GM12874 (cell line): ENCODE data around the gene COLEC12.

Source experiments
- TF ChIP-seq, protein P1 (sequence below): IDR thresholded peaks from 2 replicates; pipeline ENCODE4 v1.5.1; 2011; ENCODE audit warnings: low read depth, mild to moderate bottlenecking, control low read depth, low read length, moderate library complexity; ENCODE audit not compliant: insufficient read depth

COLEC12 gene

GRCh38 chr18:484749-485464 is 15.6 kb downstream of the COLEC12 start:
- TF ChIP-seq, protein P1, sequence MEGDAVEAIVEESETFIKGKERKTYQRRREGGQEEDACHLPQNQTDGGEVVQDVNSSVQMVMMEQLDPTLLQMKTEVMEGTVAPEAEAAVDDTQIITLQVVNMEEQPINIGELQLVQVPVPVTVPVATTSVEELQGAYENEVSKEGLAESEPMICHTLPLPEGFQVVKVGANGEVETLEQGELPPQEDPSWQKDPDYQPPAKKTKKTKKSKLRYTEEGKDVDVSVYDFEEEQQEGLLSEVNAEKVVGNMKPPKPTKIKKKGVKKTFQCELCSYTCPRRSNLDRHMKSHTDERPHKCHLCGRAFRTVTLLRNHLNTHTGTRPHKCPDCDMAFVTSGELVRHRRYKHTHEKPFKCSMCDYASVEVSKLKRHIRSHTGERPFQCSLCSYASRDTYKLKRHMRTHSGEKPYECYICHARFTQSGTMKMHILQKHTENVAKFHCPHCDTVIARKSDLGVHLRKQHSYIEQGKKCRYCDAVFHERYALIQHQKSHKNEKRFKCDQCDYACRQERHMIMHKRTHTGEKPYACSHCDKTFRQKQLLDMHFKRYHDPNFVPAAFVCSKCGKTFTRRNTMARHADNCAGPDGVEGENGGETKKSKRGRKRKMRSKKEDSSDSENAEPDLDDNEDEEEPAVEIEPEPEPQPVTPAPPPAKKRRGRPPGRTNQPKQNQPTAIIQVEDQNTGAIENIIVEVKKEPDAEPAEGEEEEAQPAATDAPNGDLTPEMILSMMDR, result no peak

GRCh38 chr18:478681-479080 is 21.8 kb downstream of the COLEC12 start:
- TF ChIP-seq, protein P1, result no peak

DNA sequence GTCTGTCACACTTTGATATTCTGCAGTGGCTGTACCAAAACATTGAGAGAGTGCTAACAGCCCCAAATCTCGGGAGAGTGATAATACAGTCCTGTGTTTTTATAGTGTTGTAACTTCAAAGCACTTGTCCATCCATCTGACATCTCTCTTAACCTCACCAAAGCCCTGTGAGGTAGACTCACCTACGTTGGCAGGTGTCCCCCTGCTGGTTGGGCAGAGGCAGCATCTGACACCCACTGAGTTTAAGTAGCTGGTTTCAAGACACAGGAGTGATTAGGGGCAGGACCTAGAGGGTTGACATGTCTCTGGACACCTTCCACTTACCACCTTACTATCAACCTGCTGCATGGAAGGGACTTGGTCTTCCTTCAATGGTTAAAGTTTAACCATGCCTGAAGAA is 22.9 kb downstream of the COLEC12 start:
- TF ChIP-seq, protein P1, result peak; percentile 66

- TF ChIP-seq, protein P1, result no peak
These were observed 24.2 kb downstream of the COLEC12 start for GRCh38 chr18:476251-476664.

DNA sequence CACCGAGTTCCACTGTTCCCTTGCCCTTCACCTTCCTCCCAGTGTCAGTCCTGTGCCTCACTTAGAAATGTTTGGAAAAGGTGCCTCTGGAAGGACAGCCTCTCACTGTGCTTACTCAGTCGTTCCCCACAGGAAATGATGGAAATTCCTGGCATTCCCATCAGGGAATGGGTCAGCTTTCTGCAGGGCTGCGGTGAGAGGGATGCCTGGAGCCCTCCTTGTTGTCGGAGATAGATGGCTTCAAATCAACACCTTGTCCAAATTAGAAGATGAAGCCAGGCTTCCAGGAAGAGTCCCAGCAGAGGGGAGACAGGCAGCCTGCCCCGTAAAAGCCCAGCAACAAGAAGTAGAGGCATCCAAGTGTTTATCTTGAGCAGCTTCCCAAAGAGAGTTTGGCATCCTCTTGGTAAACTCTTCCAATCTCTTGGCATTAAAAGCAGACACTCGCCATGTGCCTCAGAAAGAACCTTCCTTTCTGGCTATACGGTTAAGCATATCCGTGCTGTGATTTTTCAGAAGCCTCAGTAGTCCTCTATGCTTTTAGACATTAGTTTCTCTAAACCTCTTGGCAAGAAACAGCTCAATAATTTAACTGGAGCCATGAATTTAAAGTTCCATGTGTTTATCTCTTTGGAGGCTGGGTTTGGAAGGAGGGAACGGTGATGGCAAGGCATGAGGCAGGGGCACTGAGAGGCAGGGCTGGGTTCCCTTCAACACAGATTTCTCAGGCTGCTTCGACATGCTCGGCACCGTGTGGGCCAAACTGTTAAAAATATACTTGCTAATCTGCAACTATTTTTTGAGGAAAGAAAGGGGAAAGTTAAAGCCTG is 25.1 kb downstream of the COLEC12 start:
- TF ChIP-seq, protein P1, result no peak

DNA sequence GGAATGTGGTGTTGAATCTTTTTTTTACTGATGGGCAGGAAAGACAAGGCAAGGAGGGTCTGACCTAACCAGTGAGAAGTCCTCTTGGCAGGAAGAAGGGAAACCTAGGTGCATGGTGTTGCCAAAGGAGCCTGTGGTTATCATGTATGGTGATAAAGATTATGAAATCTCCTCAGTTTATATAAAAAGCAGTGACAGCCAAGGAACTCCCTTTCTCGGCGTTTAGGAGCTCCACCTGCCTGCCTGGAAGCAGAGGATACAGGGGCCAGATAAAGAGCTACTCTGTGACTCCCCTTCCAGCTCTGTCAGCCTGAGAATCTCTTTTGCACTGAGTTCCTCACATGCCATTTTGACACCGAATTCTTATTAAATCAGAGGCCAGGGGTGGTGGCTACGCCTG is 26.1 kb downstream of the COLEC12 start:
- TF ChIP-seq, protein P1, result no peak

- TF ChIP-seq, protein P1, result no peak
These were observed 26.7 kb downstream of the COLEC12 start for GRCh38 chr18:473802-474201.
